CD4-positive, alpha-beta T cell treated with Interferon gamma for 1 hour (primary cell): ENCODE data around the gene PBX2.
A peak's percentile ranks its signal among the peaks of the same experiment; 100 is the strongest.
"Not testable (repeated sequence)": the region's sequence is repeated elsewhere in the genome, so short reads cannot be mapped to it uniquely, and the experiment has no call there.

Source experiments
- DNase-seq: peaks from one replicate; pipeline ENCODE4 v3.0.0-alpha.2; 2020

Gene PBX2, protein sequence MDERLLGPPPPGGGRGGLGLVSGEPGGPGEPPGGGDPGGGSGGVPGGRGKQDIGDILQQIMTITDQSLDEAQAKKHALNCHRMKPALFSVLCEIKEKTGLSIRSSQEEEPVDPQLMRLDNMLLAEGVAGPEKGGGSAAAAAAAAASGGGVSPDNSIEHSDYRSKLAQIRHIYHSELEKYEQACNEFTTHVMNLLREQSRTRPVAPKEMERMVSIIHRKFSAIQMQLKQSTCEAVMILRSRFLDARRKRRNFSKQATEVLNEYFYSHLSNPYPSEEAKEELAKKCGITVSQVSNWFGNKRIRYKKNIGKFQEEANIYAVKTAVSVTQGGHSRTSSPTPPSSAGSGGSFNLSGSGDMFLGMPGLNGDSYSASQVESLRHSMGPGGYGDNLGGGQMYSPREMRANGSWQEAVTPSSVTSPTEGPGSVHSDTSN

DNA sequence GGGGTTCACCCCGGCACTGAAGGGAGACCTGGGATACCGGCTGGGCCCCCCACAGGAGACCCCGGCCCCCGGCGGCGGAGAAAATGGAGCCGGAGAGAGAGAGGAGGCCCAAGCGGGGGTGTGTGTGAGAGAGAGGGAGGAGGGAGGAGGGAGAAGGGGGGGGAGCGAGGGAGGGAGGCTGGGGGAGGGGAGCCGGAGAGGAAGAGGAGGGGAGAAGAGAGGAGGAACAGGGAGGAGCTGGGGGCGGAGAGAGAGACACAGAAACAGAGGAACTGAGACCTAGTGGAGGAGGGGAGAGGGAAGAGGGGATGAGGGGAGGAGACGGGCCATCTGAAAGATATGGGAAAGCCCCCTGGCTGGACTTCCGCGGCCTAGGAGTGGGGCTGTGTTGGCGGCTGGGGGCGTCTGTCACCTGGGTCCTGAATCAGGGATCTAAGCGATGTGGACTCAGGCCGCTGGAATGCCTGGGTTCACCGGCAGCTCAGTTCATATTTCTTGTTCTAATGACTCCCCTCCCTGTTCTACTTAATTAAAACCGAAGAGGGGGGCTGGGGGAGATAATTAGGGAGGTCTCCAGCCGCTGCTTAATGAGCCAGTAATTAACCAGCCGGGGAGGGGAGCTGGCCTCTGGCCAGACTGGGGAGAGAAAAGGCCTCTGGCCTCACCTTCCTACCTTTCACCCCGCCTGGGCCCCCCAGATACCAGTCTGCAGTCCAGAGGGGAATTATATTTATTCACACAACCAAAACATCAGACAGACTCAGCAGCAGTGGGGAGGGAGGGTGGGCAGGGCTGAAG, at the start of gene PBX2:
Gene PBX2 (minus strand): TSS at position 149 of the 798 bp plus-strand sequence. CDS start 287 bp downstream, outside the sequence.
- peak; percentile 93 for DNase-seq

GRCh38 chr6:32239462-32239861, 49.5 kb upstream of the PBX2 start:
- no peak for DNase-seq

DNA sequence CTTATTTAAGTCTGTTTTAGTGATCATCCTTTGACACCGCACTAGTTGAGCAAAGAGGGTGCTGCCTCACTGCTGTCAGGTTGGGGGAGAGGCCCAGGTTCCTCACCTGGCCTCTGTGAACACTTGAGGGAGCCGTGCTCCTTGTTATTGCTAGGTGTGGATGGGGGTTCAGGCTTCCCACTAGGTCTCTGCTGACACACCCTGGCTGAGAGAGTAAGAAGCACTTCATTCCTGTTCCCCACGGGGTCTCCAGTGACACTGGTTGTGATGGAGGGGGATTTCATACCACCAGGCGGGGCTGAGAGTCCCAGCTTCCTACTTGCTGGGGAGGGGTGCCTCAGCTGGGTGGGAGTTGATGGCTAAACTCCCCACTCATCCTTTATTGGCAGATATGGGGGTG, 44.9 kb upstream of the PBX2 start:
- no peak for DNase-seq

GRCh38 chr6:32226434-32226833, 36.4 kb upstream of the PBX2 start:
- DNase-seq, result no peak

GRCh38 chr6:32224696-32225095, 34.7 kb upstream of the PBX2 start:
- no peak for DNase-seq

GRCh38 chr6:32223258-32224235, 33.5 kb upstream of the PBX2 start, which contains the start of gene NOTCH4:
TSS of gene NOTCH4 (minus strand) at chr6:32224067. CDS start at chr6:32223928, 139 bp downstream.
- no peak for DNase-seq

GRCh38 chr6:32222333-32223230, 32.6 kb upstream of the PBX2 start:
- DNase-seq, result no peak

DNA sequence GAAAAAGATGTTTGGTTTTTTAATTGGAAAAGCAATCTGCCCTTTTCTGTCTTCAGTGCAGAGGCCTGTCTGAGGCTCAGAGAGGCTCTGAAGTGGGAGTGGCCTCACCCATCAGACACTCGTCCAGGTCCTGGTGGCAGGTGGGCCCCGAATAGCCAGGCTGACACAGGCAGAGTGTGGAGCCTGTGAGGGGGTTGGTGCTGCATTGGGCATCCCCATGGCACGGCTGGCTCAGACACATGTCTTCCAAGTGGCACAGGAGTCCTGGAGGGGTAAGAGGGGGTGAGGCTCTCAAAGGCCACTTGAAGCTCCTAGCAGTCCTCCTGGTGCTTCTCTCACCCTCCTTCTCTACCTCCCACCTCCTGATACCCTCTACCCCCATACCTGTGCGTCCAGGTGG, 30.0 kb upstream of the PBX2 start:
- no peak for DNase-seq

DNA sequence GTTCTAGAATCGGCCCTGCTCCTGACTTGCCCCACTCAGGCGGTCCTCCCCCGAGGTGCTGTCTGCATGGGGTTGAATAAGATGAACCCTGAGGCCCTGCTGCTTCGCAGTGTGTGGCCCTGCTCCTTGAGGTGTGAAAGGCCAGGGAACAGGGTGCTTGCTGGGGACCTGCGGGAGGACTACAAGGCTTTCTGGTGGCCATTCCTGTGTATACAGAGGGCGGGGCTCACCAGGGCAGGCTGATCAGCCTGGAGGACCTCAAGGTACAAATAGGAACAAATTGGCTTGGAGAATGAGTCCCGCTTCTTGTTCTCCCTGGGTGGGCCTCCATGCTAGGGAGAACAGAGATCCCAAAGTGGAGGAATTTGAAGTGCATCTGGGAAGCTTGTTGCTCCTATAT, 28.2 kb upstream of the PBX2 start:
- DNase-seq, result no peak

GRCh38 chr6:32216998-32217397, 27.0 kb upstream of the PBX2 start:
- DNase-seq, result no peak

DNA sequence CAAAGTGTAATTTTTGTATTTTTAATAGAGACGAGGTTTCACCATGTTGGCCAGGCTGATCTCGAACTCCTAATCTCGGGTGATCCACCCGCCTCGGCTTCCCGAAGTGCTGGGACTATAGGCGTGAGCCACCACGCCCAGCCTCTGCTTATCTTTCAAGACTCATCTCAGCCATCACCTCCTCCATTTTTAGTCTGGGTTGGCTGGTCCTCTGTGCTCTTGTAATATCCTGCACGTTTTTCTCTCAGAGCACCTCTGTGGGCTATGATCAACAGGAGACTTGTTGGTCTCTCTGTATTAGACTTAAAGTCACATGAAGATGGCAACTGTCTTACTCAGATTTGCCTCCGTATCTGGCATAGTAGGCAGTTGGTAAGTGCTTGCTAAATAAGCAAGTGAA, 26.3 kb upstream of the PBX2 start:
- no peak for DNase-seq

DNA sequence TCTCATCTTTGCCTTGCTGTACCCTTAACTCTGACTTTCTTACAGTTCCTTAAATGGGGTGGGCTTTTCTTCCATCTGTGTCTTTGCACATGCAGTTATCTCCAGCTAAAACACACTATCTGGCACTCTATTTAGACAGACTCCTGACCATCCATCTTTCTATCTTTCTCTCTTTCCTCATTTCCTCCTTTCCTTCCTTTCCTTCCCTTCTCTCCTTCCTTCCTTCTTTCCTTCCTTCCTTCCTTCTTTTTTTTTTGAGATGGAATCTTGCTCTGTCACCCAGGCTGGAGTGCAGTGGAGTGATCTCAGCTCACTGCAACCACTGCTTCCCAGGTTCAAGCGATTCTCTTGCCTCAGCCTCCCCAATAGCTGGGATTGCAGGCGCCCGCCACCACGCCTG, 25.6 kb upstream of the PBX2 start:
- DNase-seq, result no peak

DNA sequence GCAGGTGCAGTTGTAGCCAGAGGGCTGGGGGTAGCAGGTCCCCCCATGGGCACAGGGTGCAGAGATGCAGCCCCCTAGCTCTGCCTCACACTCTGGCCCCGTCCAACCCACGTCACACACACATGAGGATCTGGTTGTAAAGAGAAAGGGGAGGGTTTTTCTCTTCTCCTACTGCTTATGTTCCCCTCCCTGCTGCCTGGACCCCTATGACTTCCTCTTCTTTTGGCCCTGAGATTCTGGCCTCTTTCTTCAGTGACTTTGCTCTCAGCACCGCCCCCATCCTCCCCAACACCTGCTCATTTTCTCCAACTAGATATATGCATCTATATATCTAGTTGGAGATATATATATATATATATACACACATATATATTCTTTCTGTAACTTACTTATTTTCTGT, 24.1 kb upstream of the PBX2 start:
- DNase-seq, result no peak

DNA sequence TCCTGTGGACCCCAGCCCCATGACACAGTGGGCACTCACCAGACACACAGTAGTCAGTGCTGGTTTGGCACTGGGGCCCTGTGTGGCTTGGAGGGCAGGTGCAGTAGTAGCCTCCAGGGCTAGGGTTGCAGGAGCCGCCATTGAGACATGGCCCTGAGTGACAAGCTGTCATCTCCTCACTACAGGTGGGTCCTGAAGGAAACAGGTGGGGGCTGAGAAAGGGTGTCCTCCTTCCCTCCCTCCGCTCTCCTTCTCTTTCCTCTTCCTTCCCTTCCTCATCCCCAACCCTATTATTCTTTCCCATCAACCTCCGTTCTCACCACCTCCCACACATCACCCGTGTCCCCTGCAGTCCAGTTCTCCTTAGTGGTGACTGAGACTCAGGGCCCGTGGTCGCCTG, 23.6 kb upstream of the PBX2 start:
- DNase-seq, result no peak

DNA sequence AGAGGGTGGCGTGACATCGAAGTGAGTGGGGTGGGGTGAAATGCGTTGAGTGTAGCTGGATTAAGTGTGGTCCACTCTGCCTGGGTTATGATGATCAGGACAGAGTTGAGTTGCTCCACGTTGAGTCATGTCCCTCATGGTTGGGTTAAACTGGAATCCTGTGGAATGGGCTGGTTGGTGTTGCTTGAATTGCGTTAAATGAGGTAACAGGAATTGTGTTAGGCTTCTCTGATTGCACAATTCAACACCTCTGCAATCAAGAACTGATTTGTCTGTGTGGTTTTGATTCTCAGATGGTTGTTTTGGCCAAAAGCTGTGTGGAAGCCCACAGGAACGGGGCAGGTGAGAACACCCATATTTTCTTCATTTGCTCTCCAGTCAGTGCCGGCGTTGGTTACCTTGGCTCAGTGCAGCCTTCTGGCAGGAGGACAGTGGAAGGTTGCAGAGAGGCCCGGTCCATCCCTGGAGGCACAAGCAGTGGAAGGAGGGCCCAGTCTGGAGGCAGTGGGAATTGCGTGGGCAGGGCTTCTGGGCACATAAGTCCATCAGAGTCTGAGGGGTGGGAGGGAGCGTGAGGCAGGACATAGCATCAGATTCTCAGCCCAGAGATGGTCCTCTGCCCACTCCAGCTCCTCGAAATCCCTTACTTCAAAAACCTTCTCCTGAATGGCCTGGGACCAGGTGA, 22.2 kb upstream of the PBX2 start:
- DNase-seq, result no peak

DNA sequence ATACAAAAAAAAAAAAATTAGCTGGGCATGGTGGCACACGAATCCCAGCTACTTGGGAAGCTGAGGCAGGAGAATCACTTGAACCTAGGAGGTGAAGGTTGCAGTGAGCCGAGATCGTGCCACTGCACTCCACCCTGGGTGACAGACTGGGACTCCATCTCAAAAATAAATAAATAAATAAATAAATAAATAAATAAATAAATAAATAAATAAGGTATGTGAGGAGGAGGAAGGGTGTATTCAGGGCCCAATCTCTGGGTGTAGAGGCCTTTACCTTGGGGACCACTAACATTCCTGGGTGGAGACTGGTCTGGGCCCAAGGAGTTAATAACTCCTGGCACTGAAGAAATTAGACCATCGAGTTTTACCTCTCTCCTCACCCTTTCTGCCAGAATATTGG, 21.4 kb upstream of the PBX2 start:
- DNase-seq, result not testable (repeated sequence)

GRCh38 chr6:32210191-32210601, 20.2 kb upstream of the PBX2 start:
- no peak for DNase-seq

DNA sequence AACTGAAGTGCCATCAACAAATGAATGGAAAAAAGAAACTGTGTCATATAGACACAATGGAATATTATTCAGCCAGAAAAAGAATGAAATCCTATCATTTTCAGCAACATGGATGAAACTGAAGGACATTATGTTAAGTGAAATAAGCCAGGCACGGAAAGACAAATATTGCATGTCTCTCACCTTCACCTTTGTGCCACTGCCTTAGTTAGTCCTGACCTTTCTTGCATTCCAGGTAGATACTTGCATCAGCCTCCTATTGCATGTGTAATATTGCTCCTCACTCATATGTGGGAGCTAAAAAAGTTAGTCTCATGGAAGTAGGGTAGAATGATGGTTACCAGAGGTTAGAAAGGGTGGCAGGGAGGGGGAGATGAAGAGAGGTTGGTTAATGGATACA, 19.0 kb upstream of the PBX2 start:
- no peak for DNase-seq

- no peak for DNase-seq
These were observed 14.3 kb upstream of the PBX2 start for GRCh38 chr6:32204268-32204715.

DNA sequence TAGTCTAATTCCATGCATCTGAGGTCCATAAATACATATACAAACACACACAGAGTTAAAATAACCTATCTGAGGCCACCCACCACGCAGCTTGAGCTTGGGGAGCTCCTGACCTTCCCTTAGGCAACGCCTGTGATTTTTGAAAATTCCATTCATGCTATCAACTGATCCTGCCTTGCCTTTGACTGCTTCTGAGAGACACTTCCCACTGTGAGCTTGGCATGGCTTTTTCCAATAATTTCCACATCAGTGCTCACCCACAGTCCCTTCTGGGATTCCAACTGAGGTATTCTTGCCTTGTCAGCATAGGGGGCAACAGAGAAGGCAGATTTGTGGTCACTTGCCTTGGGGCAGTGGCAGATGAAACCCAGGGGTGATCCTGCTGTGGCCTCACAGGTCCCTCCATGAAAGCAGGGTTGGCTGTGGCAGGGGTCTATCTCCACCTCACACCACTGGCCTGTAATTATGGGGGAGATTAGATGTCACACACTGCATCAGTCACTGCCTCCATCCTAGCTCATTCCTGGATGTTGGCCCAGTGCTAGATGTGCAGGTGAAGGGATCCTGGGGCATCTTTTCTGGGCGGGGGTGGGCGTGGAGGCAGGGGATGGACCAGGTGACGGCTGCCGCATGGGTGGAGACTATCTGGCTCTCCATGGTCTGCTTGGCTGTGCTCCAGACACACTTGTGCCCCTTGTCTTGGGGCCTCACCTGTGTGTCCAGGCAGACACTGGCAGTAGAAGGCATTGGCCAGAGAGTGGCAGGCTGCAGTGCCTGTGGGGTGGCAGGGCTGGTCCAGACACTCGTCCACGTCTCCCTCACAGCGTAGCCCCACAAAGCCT, 13.6 kb upstream of the PBX2 start:
- no peak for DNase-seq
